NCI-H1048 (cell line): ENCODE results near the gene SOX10.
"Not testable (repeated sequence)": the region's sequence is repeated elsewhere in the genome, so short reads cannot be mapped to it uniquely, and the experiment has no call there.

Source experiments
- DNase-seq: peaks from one replicate; lab custom pipeline; 2025; lab: John Stamatoyannopoulos, UW

The SOX10 gene

DNA sequence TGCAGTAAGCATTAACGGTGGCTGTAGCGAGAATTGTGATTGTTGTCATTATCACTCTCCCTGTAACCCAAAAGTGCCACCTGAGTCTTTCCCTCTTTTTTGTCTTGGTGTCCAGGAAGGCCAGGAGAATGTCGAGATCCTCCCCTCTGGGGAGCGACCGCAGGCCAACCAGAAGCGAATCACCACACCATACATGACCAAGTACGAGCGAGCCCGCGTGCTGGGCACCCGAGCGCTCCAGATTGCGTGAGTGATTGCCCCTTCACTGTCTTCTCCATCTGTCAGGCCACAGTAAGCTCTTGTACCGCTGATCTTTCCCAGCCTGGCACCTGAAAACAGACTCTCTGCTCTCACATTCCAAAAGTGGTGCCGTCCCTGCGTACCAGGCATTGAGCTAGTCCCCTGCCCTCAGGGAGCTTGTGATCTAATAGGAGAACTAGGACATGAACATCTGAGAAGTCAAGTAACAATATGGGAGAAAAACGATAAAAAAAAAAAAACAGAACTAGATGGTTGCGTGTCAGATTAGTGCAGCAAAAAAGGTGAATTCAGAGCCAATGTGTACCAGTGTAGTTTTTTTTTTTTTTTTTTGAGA lies 25.0 kb downstream of the SOX10 start:
- DNase-seq: no peak

DNA sequence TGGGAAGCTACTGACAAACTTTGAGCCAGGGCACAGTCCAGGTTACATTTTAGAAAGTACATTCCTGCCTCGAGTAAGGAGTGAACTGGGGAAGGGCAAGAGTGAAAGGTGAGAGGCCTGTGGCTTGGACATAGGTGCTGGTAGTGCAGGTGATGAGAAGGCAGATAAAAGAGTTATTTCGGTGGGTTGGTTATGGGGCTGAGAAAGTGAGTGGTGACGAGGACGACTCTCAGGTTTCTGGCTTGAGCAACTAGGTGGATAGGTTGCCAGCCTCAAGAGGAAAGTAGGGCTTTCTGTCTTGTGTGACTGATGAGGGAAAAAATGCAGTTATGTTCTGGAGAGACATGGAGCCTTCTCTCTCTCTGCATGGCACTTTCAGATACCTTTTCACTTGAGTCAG lies 27.1 kb downstream of the SOX10 start:
- DNase-seq: no peak

DNA sequence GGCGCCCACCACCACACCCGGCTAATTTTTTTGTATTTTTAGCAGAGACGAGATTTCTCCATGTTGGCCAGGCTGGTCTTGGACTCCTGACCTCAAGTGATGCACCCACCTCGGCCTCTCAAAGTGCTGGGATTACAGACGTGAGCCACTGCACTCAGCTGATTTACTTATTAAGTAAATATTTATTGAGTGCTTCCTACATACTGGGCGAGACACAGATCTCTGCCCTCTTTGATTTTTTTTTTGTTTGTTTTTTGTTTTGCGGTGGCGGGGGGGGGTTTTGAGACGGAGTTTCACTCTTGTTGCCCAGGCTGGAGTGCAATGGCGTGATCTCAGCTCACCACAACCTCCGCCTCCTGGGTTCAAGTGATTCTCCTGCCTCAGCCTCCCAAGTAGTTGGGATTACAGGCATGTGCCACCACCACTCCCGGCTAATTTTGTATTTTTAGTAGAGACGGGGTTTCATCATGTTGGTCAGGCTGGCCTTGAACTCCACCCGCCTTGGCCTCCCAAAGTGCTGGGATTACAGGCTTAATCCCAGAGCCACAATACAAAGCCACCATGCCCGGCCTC lies 28.4 kb downstream of the SOX10 start:
- DNase-seq: not testable (repeated sequence)

DNA sequence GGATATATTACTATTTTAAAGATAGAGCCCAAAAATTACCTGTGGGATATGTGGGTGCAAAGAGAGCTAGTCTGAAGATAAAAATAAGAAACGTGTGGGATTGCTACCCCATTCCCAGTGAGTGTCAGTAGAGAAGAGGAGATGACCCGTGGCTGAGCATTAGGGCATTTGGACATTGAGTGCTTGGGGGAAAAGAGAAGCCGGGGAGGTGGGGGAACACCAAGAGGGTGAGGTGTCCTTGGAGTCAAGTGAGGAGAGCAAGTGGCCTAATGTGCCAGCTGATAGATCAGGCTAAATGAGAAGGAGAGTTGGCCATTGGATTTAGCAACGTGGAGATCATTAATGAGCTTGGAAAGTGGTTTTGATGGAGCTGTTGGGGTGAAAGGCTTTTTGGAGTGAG lies 29.7 kb downstream of the SOX10 start:
- no peak for DNase-seq

DNA sequence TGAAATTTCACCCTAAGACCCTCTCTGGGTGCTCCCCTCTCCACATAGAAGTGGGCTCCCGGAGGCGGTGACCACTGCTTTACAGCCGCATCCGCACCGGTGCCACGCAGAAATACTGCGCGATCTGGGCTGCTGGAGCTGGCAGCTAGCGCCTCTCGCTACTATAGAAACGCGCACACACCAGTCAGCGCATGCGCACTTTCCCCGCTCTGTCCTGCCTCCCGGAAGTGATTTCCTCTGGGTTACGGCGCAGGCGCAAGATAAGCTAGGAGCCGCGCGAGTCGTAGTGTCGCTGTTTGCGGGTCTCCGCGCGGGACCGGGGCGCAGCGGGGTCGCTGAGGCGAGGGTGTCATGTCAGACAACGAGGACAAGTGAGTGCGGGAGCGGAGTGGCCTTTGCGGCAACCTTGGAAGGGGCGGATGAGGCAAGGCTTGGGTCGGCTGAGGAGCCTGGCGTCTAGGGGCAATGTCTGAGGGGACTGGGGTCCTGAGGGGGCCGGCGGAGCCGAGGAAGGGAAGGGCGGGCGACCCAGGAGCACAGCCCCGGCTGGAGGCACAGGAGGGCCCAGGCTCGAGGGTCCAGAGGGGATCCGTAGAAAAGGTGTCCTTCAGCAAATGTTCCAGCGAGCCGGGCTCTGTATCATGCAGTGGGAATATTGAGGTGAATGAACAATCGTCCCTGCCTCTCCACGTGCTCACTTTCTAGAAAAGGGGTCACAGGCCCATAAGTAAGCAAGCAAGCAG lies 30.7 kb downstream of the SOX10 start, which contains the start of the genes C22orf23 and POLR2F:
Gene C22orf23 (minus strand): TSS at position 165 of the 743 bp plus-strand sequence. CDS start 452 bp downstream, outside the sequence.
Gene POLR2F (plus strand): TSS at position 263 of the 743 bp plus-strand sequence. CDS start 89 bp downstream, at position 352.
- DNase-seq: peak; percentile 85

DNA sequence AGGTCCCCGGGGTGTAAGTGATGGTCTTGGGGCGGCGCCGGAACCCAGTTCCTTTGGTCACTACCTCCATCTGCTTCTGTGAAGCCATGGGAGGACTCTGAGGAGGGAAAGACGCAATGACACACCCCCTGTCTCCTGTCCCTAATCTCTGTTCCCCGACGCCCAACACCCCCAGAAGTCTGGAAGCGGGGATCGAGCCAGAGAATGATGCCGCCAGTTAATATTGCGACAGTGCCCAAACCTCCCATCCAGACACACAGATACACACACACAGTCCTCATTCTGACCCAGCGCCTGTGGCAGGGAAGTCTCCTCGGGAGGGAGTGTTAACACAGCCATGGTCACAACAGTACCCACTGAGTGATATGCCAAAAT lies 31.3 kb downstream of the SOX10 start:
- no peak for DNase-seq

DNA sequence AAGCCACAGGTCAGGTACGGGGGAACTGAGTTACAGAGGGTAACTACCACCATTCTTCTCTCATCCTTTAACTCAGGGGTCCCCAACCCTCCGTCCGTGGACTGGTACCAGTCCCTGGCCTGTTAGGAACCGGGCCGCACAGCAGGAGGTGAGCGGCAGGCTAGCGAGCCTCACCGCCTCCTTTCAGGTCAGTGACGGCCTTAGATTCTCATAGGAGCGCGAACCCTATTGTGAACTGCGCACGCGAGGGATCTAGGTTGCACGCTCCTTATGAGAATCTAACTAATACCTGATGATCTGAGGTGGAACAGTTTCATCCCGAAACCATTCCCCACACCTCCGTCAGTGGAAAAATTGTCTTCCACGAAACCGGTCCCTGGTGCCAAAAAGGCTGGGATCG lies 31.7 kb downstream of the SOX10 start:
- DNase-seq: not testable (repeated sequence)

DNA sequence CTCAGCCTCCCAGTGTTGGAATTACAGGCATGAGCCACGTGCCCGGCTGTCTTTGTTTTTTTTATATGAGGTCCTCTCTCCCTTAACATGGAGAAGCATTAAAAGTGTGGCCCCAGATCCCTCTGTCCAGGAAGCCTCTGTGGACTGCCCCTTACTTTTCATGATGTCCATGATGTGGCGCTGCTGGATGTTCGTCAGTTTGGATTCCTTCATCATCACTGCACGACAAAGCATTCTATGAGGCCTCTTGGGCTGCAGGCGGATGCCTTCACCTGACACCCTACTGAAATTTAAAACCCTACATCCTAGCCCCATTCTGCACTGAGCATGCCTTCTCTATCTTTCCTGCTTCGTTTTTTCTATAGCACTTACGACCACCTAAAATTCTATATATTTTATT lies 33.0 kb downstream of the SOX10 start:
- no peak for DNase-seq

DNA sequence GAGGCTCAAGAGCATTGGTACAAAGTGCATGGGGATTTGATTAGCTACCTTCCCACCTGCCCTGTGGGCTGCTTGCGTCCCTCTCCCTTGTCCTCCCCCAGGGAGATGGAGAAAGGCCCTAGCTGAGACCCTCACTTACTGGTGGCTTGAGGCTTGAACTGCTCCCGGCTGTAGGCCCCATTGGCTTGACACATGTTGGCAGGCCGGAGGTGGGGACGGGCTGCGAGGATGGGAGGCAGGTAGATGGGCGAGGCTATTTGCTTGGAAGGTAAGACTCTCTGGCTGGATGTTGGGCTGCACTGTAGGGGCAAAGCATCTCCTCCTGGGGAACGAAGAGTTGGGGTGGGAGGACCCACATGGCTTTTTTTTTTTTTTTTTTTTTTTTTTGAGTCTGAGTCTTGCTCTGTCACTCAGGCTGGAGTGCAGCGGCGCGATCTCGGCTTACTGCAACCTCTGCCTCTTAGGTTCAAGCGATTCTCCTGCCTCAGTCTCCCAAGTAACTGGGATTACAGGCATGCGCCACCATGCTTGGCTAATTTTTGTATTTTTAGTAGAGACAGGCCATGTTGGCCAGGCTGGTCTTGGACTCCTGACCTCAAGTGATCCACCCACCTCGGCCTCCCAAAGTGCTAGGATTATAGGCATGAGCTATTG lies 37.1 kb downstream of the SOX10 start:
- not testable (repeated sequence) for DNase-seq

DNA sequence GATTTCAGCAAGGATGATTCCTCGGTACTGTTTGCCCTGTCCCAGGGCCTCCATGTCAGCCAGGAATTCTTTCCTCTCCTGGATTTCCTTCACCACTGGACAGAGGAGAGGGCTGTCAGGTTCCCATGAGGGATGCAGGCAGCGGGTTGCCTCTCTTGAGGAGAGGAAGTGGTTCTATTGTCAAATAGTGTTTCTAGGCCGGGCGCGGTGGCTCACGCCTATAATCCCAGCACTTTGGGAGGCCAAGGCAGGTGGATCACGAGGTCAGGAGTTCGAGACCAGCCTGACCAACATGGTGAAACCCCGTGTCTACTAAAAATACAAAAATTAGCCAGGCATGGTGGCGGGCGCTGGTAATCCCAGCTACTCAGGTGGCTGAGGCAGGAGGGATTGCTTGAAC lies 39.9 kb downstream of the SOX10 start:
- DNase-seq: not testable (repeated sequence)

DNA sequence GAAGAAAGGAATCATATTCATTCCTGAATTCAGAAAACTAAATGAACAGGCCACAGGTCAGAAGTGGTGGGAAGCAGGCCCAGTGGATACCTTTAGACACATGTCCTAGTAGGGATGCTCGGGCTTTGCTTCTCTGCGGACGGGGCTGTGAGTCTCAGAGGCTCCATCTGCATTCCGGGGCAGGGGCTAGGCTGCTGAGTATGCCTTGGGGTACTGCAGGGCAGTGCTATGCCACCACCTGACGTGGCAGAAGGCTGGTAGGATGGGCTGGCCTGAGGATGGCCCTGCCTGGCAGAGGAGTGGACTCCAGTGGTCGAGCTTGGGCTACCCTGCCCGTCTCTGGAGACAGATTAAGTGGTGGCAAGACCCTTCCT lies 40.5 kb downstream of the SOX10 start:
- no peak for DNase-seq

DNA sequence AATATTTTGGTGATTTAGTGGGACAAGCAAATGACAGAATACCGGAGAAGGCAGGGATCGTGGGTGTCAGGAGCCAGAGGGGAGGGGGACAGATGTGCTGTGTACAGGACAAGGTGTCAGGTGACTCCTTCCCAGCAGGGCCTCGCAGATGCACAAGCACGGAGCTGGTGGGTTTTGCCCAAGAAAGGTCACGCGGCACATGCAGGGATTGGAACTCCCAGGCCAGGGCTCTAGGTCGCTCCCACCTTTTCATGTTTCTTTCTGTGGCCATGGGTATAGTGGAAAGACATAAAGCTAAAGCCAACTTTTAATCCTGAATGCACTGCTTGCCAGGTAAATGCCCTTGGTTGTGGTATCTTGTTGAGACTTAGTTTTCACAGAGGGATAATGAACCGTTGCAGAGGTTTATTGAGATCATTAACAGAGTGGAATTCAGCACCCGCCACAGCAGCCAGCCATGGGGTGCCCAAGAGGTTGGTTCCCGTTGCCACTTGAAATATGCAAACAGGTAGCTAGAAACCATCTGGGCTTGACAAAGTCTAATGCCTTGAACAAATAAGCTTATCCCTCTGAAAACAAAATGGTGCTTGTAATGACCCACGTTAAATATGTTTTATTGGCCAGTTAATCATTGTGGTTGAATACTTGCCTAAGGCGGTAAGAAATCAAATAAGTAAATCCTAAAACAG lies 41.1 kb downstream of the SOX10 start:
- DNase-seq: peak; percentile 22

DNA sequence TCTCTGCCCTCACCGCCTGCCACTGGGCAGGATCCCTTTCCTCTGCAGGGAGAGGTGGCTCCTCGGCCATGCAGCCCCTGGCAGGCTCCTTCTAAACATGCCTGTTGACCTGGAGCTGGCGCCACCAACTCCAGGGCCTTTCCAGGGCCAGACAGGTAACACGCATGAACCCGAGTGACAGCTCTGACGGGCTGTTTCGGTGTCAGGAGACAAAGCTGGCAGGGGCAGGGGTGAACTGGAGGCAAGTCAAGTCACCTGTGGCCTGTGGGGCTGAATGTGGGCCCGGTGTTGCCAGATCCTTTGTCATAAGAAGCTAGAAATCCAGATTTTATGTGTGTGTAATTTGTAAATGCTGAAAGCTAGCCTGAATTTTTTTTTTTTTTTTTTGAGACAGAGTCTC lies 42.2 kb downstream of the SOX10 start:
- DNase-seq: no peak

DNA sequence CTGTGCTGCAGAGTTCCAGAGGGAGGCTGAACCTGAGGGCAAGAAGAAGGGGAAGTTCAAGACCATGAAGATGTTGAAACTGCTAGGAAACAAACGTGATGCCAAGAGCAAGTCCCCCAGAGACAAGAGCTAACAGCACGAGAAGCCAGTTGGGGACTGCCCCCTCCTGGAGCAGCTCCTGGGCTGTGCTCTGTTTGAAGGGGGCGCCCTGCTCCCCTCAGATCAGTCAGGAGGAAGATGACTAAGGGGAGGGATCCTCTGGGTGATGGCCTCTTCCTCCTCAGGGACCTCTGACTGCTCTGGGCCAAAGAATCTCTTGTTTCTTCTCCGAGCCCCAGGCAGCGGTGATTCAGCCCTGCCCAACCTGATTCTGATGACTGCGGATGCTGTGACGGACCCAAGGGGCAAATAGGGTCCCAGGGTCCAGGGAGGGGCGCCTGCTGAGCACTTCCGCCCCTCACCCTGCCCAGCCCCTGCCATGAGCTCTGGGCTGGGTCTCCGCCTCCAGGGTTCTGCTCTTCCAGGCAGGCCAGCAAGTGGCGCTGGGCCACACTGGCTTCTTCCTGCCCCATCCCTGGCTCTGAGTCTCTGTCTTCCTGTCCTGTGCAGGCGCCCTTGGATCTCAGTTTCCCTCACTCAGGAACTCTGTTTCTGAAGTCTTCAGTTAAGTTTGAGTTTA lies 43.5 kb downstream of the SOX10 start:
- no peak for DNase-seq

DNA sequence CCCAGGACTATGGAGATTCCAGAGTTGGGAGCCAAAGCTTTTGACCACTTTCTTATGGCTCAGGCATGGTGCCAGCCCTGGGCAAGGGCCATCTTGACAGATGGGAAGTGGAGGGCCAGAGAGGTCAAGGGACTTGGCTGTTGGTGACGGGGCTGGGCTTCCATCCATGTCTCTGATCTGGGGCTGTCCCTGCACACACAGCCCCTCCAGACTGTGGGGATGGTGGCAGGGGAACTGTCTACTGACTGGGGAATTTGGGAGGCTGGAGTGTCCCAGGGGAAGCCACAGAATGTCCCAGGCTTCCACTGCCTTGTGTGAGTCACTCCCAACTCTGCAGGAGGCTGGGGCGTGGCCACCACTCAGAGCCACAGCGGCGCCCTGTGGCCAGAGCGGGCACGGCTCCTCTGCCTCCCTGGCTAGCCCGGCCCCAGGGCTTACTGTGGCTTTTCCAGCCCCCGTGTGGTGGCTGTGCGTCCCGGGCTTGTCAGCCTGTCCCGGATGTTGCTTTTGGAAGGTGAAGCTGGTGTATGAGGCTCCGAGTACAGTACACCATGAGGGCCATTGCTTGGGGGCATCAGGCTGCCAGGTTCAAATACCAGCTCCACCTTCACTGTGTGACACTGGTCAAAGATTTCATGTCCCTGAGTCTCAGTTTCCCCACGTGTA lies 50.5 kb downstream of the SOX10 start:
- DNase-seq: peak; percentile 70

DNA sequence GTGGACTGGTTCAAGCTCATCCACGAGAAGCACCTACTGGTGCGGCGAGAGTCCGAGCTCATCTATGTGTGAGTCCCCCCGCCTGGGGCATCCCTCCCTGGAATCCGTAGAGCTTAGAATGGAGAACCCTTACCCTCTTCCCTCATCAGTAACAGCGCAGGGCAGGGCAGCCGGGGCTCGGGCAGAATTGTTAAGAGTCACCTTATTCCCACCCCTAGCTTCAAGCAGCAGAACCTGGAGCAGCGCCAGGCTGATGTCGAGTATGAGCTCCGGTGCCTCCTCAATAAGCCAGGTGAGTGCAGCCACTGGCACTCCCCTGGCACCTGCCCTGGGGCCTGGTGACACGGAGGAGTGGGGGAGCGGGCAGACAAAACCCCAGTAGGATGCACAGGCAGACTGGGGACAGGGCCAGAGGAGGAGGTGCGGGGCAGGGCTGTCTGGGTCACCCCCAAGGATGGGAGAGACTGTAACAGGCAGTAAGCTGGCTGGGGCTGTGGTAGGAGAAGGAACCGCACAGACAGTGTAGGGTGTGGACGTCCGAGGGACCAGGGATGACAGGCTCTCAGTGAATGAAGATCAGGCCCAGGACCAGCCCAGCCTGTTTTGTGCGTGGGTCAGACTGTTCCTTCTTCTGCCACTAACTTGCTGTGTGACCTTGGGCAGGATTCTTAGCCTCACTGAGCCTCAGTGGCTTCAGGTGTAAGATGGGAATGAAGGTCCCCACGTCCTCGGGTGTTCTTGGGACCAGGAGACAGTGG lies 51.4 kb downstream of the SOX10 start:
- DNase-seq: no peak

DNA sequence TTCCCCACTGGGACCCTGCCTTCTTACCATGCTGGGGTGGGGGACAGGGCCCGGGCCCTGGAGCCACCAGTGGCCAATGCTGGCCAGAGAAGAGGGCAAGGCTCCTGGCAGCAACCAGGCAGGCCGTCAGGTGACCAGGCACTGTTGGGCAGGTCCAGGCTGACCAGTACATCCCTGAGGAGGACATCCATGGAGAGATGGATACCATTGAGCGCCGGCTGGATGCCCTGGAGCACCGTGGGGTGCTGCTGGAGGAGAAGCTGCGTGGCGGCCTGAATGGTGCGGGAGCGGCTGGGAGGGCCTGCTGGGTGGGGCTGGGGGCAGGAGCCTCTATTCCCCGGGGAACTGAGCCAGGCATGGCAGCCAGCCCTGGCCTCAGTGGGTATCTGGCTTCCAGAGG lies 52.0 kb downstream of the SOX10 start:
- DNase-seq: no peak

DNA sequence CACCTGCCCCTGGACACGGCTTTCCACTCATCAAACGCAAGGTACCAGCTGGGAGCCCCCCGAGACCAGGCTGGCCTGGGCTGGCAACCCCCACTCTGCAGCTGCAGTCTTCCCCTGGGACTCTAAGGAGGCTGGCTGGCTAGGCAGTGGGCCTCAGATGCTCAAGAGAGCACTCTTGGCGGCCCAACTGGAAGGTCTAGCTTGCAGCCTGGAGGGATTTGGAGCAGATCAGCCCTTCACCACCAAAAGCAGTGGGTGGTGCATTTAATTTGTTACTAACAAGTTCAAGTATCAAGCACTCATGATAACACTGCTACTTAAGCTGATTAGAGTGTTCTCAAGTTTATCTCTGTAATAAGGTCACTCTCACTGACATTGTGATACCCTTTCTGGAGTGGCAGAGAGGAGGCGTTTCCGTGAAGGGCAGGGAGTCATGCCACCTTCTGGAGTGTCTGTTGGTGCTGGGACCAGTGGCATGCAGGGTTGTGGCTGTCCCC lies 52.4 kb downstream of the SOX10 start:
- DNase-seq: no peak

DNA sequence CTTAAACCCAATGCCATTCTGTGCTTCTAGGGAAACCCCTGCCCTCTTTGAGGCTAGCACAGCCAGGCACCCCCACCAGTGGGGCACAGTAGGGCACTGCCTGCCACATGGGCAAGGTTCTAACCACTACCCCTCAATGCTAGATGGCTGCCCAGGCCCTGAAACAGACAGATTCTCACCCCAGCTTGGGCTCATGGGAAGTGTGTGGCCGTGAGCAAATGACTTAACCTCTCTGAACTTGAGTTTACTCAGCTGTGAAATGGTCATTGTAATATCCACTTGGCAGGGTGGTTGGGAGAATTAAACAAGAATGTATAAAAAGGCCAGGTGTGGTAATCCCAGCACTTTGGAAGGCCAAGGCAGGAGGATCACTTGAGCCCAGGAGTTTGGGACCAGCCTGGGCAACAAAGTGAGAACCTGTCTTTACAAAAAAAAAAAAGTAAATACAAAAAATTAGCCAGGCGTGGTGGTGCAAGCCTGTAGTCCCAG lies 53.4 kb downstream of the SOX10 start:
- DNase-seq: no peak
